GM18867 (cell line): ENCODE results near the gene CCDC54.
"Not testable (repeated sequence)": the region's sequence is repeated elsewhere in the genome, so short reads cannot be mapped to it uniquely, and the experiment has no call there.

Experiments
- ATAC-seq: cut with Tn5 transposase; IDR thresholded peaks from one replicate; pipeline ENCODE4 v1.9.1; 2021; ENCODE audit warnings: mild to moderate bottlenecking, moderate library complexity; ENCODE audit not compliant: unreplicated experiment

CCDC54 gene

GRCh38 chr3:107377151-107377550, at the start of gene CCDC54:
CCDC54 (plus strand) TSS chr3:107377439; CDS start chr3:107377588, 149 bp downstream.
- no peak for ATAC-seq

GRCh38 chr3:107328069-107328468, 49.2 kb upstream of the CCDC54 start:
- ATAC-seq, result no peak

- ATAC-seq, result no peak
Observed at GRCh38 chr3:107329088-107329487, 48.2 kb upstream of the CCDC54 start.

- not testable (repeated sequence) for ATAC-seq
Observed at GRCh38 chr3:107339690-107340089, 37.5 kb upstream of the CCDC54 start.

GRCh38 chr3:107344722-107345121, 32.5 kb upstream of the CCDC54 start:
- no peak for ATAC-seq

- no peak for ATAC-seq
Observed at GRCh38 chr3:107345822-107346405, 31.3 kb upstream of the CCDC54 start.

GRCh38 chr3:107346564-107346963, 30.7 kb upstream of the CCDC54 start:
- no peak for ATAC-seq

- no peak for ATAC-seq
Observed at GRCh38 chr3:107347751-107348150, 29.5 kb upstream of the CCDC54 start.

GRCh38 chr3:107356706-107357105, 20.5 kb upstream of the CCDC54 start:
- ATAC-seq, result no peak

GRCh38 chr3:107361633-107362032, 15.6 kb upstream of the CCDC54 start:
- ATAC-seq, result no peak

- ATAC-seq, result no peak
Observed at GRCh38 chr3:107365051-107365450, 12.2 kb upstream of the CCDC54 start.

GRCh38 chr3:107366766-107367165, 10.5 kb upstream of the CCDC54 start:
- ATAC-seq, result no peak

- no peak for ATAC-seq
Observed at GRCh38 chr3:107367353-107367752, 9.9 kb upstream of the CCDC54 start.

GRCh38 chr3:107368654-107369398, 8.4 kb upstream of the CCDC54 start:
- ATAC-seq, result no peak

- no peak for ATAC-seq
Observed at GRCh38 chr3:107369791-107370190, 7.4 kb upstream of the CCDC54 start.

GRCh38 chr3:107370907-107371306, 6.3 kb upstream of the CCDC54 start:
- no peak for ATAC-seq

- ATAC-seq, result no peak
Observed at GRCh38 chr3:107372506-107372905, 4.7 kb upstream of the CCDC54 start.

GRCh38 chr3:107373896-107374295, 3.3 kb upstream of the CCDC54 start:
- ATAC-seq, result no peak

GRCh38 chr3:107375682-107376081, 1.6 kb upstream of the CCDC54 start:
- ATAC-seq, result no peak

- ATAC-seq, result no peak
Observed at GRCh38 chr3:107382631-107383030, 5.4 kb downstream of the CCDC54 start.

- ATAC-seq, result no peak
Observed at GRCh38 chr3:107384428-107384827, 7.2 kb downstream of the CCDC54 start.

- no peak for ATAC-seq
Observed at GRCh38 chr3:107384907-107385306, 7.7 kb downstream of the CCDC54 start.

- ATAC-seq, result no peak
Observed at GRCh38 chr3:107387555-107387954, 10.3 kb downstream of the CCDC54 start.
